Stimulated activated CD8-positive, alpha-beta memory T cell treated with anti-CD3 and anti-CD28 coated beads, Interleukin-4, amount 100 ng/mL, for 24 hours (primary cell): Measurements from ENCODE around the gene RNF26.

Experiments
- DNase-seq: peaks from one replicate; pipeline ENCODE4 v3.0.0-alpha.2; 2020; ENCODE audit warnings: low read depth

RNF26 gene

GRCh38 chr11:119316016-119316728 lies 18.2 kb upstream of the RNF26 start:
- DNase-seq, result no peak

- no peak for DNase-seq
Observed at GRCh38 chr11:119316729-119317591, 17.4 kb upstream of the RNF26 start, which contains the start of gene MCAM. Gene MCAM, minus strand, starts transcription at chr11:119317130. Its CDS starts 29 bp downstream, at chr11:119317101.

- DNase-seq, result no peak
Observed at GRCh38 chr11:119317592-119318239, 16.6 kb upstream of the RNF26 start.

- no peak for DNase-seq
Observed at GRCh38 chr11:119318240-119319135, 15.8 kb upstream of the RNF26 start.

- no peak for DNase-seq
Observed at GRCh38 chr11:119319136-119319699, 15.1 kb upstream of the RNF26 start.

- DNase-seq, result no peak
Observed at GRCh38 chr11:119319700-119320239, 14.6 kb upstream of the RNF26 start.

GRCh38 chr11:119320240-119320775 lies 14.0 kb upstream of the RNF26 start:
- no peak for DNase-seq

GRCh38 chr11:119320776-119321524 lies 13.4 kb upstream of the RNF26 start:
- DNase-seq, result no peak

GRCh38 chr11:119322360-119322739 lies 12.0 kb upstream of the RNF26 start:
- no peak for DNase-seq

- no peak for DNase-seq
Observed at GRCh38 chr11:119322921-119323531, 11.3 kb upstream of the RNF26 start.

GRCh38 chr11:119323532-119324033 lies 10.7 kb upstream of the RNF26 start:
- peak; percentile 69 for DNase-seq

- DNase-seq, result no peak
Observed at GRCh38 chr11:119324189-119324588, 10.1 kb upstream of the RNF26 start.

GRCh38 chr11:119329320-119329719 lies 5.0 kb upstream of the RNF26 start:
- DNase-seq, result no peak

- DNase-seq, result no peak
Observed at GRCh38 chr11:119330237-119330636, 4.1 kb upstream of the RNF26 start.

GRCh38 chr11:119332111-119332765 lies 2.1 kb upstream of the RNF26 start:
- no peak for DNase-seq

GRCh38 chr11:119335091-119335654 lies 846 bp downstream of the RNF26 start:
- DNase-seq, result no peak

GRCh38 chr11:119335655-119336543 lies 1.6 kb downstream of the RNF26 start:
- no peak for DNase-seq
